Heart right ventricle (tissue), 16 donors: ENCODE measurements around the gene PIKFYVE. TPM values are rescaled to one million over a fixed set of nuclear protein-coding genes. Genes with fewer than 3 reads are reported as not detected.

Experiments
- ATAC-seq, 8 donors: fragments of 200-7000 bp; cut with Tn5 transposase; one replicate each; pipeline ENCODE4 v1.9.1; 2020; ENCODE audit warnings: mild to moderate bottlenecking in 8 of 8, moderate library complexity in 8 of 8, moderate number of reproducible peaks in 1 of 8
- DNase-seq, 2 donors: peaks; one replicate each; pipeline ENCODE4 v3.0.0-alpha.2; 2020
- H3K27ac ChIP-seq, 10 donors: fragments of 200-600 bp; sonication (generic) in 2 of 10; one replicate each; pipeline versions ENCODE4 v1.5.0 to v1.8.0; 2020 to 2022; ENCODE audit warnings: mild to moderate bottlenecking in 3 of 10
- H3K27me3 ChIP-seq, 7 donors: fragments of 200-600 bp; one replicate each; pipeline ENCODE4 v1.8.0; 2021 to 2022; ENCODE audit warnings: mild to moderate bottlenecking in 2 of 7
- H3K36me3 ChIP-seq, 9 donors: fragments of 200-600 bp; sonication (generic) in 1 of 9; one replicate each; pipeline versions ENCODE4 v1.5.0 to v1.8.0; 2020 to 2022; ENCODE audit warnings: mild to moderate bottlenecking in 2 of 9
- H3K4me1 ChIP-seq, 9 donors: fragments of 200-600 bp; sonication (generic) in 1 of 9; one replicate each; pipeline versions ENCODE4 v1.5.0 to v1.8.0; 2020 to 2022; ENCODE audit warnings: mild to moderate bottlenecking in 4 of 9
- H3K4me3 ChIP-seq, 10 donors: fragments of 200-600 bp; sonication (generic) in 2 of 10; one replicate each; pipeline versions ENCODE4 v1.5.0 to v1.8.0; 2020 to 2022; ENCODE audit warnings: mild to moderate bottlenecking in 7 of 10, moderate library complexity in 2 of 10
- H3K9me3 ChIP-seq, 11 donors: fragments of 200-600 bp in 10 of 11; sonication (generic) in 2 of 11; one replicate each; pipeline versions ENCODE4 v1.5.0 to v1.8.0; 2013 to 2022; ENCODE audit warnings: mild to moderate bottlenecking in 2 of 11, control low read depth in 1 of 11, moderate library complexity in 1 of 11
- WGBS, 2 donors: extraction: QIAGEN DNeasy Blood & Tissue Kit; methylation state at CpG; one replicate each; pipeline ENCODE4 v1.1.7; 2013; ENCODE audit warnings: inconsistent platforms in 1 of 2; 5-methylcytosine and 5-hydroxymethylcytosine counted together
- intact Hi-C, 10 donors: fragments of 100-400 bp; cut with DNase I; formaldehyde crosslinking; loops; one replicate each; pipeline versions ENCODE4 v1.11.1 to v1.14.2; 2022
- polyA plus RNA-seq, 2 donors: library from polyadenylated mRNA; stranded (reverse); fragments of 200-250 nt; gene quantifications; one replicate each; pipeline ENCODE4 v1.2.3, GENCODE V29; 2013
- total RNA-seq, 10 donors: library from RNA; stranded (reverse); fragmentation: NEBNext Ultra II Directional in 3 of 10; extraction: Animal tissue kit (Norgen Biotek cat#: 25700) in 3 of 10; gene quantifications; one replicate each; pipeline versions ENCODE4 v1.2.1 to v1.2.4, GENCODE V29; 2021 to 2023
- TF ChIP-seq, protein P1 (sequence below), 9 donors: fragments of 200-600 bp; sonication (generic) in 2 of 9; IDR thresholded peaks; one replicate each; pipeline versions ENCODE4 v1.5.0 to v1.8.0; 2021 to 2022; ENCODE audit warnings: antibody characterized with exemption in 9 of 9, mild to moderate bottlenecking in 5 of 9, moderate library complexity in 1 of 9
- donor health status: Arrhythmogenic right ventricular cardiomyopathy.
- donor health status: ischemic (EF 13 %, LVEDD 7.1; RV severe dilation, severe dysfunction).
- donor health status: healthy with polysubstance abuse.
- donor health status: DM: no; HTN: yes; CAD: no.
- donor health status: DM: no; HTN: no; CAD: no.
- donor health status: ischemic (EF 25% LVEDD 6.9; RV normal size, moderate dysfunction).
- donor health status: ischemic (EF 25% LVEDD 5.7; RV mildly dilated, moderate dysfunction).
- donor health status: healthy.
- donor health status: DM: yes; HTN: yes; CAD: no.
- donor health status: Ischemic cardiomyopathy.
- donor health status: ischemic (EF 35%, LVEDD 5.7; RV mildly dilated, moderate dysfunction).
- donor health status: nonischemic (EF 11% LVEDD 7.7; RV severe dilation, severe dysfunction).
- donor health status: DM: yes; HTN: yes; CAD: no.
- donor health status: PGD.
- donor health status: ischemic (EF 29% LVEDD 5.4; RV normal size, mild dysfunction).
- donor health status: nonischemic (EF 23%, LVEDD 6.1; RV moderate dilation, normal function).

PIKFYVE gene
- total and polyA plus RNA-seq, 12 donors = 2.6 to 24.8 (median 17.7) TPM

DNA sequence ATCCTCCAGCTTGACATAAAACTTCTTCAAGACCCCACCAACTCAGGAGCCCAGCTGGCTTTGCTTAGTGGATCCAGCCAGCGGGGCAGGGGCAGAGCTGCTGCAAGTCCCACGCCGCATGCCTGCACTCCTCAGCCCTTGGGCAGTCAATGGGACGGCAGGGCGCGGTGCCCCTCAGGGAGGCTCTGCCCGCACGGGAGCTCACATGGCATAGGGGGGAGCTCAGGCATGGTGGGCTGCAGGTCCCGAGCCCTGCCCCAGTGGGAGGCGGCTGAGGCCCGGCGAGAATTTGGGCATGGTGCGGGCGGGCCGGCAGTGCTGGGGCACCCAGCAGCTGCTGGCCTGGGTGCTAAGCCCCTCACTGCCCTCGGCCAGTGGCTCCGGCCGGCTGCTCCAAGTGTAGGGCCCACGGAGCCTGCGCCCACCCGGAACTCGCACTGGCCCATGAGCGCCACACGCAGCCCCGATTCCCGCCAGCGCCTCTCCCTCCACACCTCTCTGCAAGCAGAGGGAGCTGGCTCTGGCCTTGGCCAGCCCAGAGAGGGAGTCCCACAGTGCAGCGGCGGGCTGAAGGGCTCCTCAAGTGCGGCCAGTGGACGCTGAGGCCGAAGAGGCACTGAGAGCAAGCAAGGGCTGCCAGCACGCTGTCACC lies 38.3 kb upstream of the PIKFYVE start:
- Histone ChIP-seq H3K4me3 (no peak overlapping the region), H3K9me3 (peaks cover 0 to 9% (median 0%) of the 10 kb centered on the region in 11 donors), H3K27me3 (no peaks in the 10 kb centered on the region), H3K27ac (no peak overlapping the region), H3K36me3 (no peaks in the 10 kb centered on the region), H3K4me1 (no peaks in the 10 kb centered on the region)
- ATAC-seq (peak in 1 of 8 donors; percentile 34), DNase-seq (no peak)
- WGBS, 2 donors = 94 to 95% methylated on average over 33 of the region's 33 CpGs
- TF ChIP-seq, protein P1, sequence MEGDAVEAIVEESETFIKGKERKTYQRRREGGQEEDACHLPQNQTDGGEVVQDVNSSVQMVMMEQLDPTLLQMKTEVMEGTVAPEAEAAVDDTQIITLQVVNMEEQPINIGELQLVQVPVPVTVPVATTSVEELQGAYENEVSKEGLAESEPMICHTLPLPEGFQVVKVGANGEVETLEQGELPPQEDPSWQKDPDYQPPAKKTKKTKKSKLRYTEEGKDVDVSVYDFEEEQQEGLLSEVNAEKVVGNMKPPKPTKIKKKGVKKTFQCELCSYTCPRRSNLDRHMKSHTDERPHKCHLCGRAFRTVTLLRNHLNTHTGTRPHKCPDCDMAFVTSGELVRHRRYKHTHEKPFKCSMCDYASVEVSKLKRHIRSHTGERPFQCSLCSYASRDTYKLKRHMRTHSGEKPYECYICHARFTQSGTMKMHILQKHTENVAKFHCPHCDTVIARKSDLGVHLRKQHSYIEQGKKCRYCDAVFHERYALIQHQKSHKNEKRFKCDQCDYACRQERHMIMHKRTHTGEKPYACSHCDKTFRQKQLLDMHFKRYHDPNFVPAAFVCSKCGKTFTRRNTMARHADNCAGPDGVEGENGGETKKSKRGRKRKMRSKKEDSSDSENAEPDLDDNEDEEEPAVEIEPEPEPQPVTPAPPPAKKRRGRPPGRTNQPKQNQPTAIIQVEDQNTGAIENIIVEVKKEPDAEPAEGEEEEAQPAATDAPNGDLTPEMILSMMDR (IDR thresholded peaks at IDR 0.05) = no peak
- intact Hi-C loops = no loop called here

DNA sequence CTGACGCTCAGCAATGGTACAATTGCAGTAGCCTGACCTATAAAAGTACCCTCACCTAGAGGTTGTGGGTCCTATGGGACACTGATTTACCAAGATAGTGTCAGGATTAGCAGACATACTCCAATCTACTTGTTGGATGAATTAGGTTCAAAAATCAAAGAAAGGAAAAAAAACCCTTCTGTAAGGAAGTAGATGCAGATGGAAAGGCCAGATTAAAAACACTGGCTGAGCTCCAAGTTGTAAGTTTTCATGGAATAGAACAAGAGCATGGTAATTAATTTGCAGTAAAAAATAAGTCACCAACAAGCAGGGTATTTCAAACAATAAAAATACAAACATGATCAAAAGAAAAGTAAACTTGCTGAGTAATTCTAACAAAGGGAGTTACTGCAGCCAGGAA lies 37.6 kb upstream of the PIKFYVE start:
- Histone ChIP-seq H3K4me1 (no peaks in the 10 kb centered on the region), H3K36me3 (no peaks in the 10 kb centered on the region), H3K4me3 (no peak overlapping the region), H3K27me3 (no peaks in the 10 kb centered on the region), H3K27ac (no peak overlapping the region), H3K9me3 (peaks cover 0 to 9% (median 0%) of the 10 kb centered on the region in 11 donors)
- TF ChIP-seq, protein P1 (IDR thresholded peaks at IDR 0.05) = no peak
- intact Hi-C loops = no loop called here
- no peak for DNase-seq
- no peak for ATAC-seq
- WGBS, 2 donors = 60 to 71% methylated on average over 1 of the region's 1 CpG

GRCh38 chr2:208234786-208235185 lies 31.3 kb upstream of the PIKFYVE start:
- H3K27me3 ChIP-seq = no peaks in the 10 kb centered on the region
- intact Hi-C loops = no loop called here
- H3K9me3 ChIP-seq = peaks cover 0 to 9% (median 0%) of the 10 kb centered on the region in 11 donors
- no peak overlapping the region for H3K4me3 ChIP-seq
- WGBS, 2 donors = 88 to 90% methylated on average over 1 of the region's 1 CpG
- ATAC-seq (no peak), DNase-seq (no peak)
- H3K36me3 ChIP-seq = peaks cover 0 to 48% (median 42%) of the 10 kb centered on the region in 9 donors
- TF ChIP-seq, protein P1 (IDR thresholded peaks at IDR 0.05) = no peak
- no peak overlapping the region for H3K27ac ChIP-seq
- H3K4me1 ChIP-seq = no peaks in the 10 kb centered on the region

DNA sequence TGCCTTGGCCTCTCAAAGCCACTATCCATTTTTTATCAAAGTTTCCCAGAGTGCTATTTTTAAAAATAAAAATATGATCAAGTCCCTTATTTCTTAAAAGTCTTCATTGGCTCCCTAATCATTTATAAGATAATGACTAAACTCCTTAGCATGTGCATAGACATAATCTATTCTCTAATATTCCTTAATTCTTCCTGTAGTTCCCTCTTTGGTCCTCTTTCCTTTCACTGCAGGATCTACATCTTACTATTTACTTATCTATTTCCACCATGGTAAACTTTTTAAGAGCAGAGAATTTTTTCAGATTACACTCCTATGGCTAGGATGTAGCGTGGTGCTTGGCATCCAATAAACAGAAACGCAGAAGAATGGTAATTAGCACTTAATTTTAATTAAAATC lies 30.2 kb upstream of the PIKFYVE start:
- ATAC-seq = no peak
- Histone ChIP-seq H3K4me1 (no peaks in the 10 kb centered on the region), H3K4me3 (no peak overlapping the region), H3K36me3 (peaks cover 0 to 59% (median 44%) of the 10 kb centered on the region in 9 donors), H3K9me3 (peaks cover 0 to 9% (median 0%) of the 10 kb centered on the region in 11 donors), H3K27ac (no peak overlapping the region), H3K27me3 (no peaks in the 10 kb centered on the region)
- DNase-seq = no peak
- TF ChIP-seq, protein P1 (IDR thresholded peaks at IDR 0.05) = no peak
- WGBS, 2 donors = 94 to 97% methylated on average over 2 of the region's 2 CpGs
- intact Hi-C loops = no loop called here
